NCI-H345 treated with DMSO at 0.1 percent for 48 hours (cell line): ENCODE measurements around the gene CEACAM3.
A peak's percentile ranks its signal among the peaks of the same experiment; 100 is the strongest.

Experiments used
- DNase-seq: peaks from one replicate; lab custom pipeline; 2025; ENCODE audit not compliant: unreplicated experiment; lab: John Stamatoyannopoulos, UW

The CEACAM3 gene

GRCh38 chr19:41843371-41843770 lies 47.0 kb downstream of the CEACAM3 start:
- no peak for DNase-seq

- no peak for DNase-seq
These were observed 48.2 kb downstream of the CEACAM3 start, which contains the start of gene LYPD4 for GRCh38 chr19:41844601-41845000. LYPD4 (minus strand) TSS chr19:41844683; CDS start chr19:41839285, 5,398 bp downstream.

- DNase-seq: no peak
These were observed 48.4 kb downstream of the CEACAM3 start, which contains the start of gene DMRTC2 for GRCh38 chr19:41845001-41845050. DMRTC2 (plus strand) TSS chr19:41845042; CDS start chr19:41847429, 2,387 bp downstream.

GRCh38 chr19:41845051-41845590 lies 48.7 kb downstream of the CEACAM3 start:
- DNase-seq: no peak

- DNase-seq: no peak
These were observed 51.1 kb downstream of the CEACAM3 start for GRCh38 chr19:41847351-41848105.

- no peak for DNase-seq
These were observed 52.3 kb downstream of the CEACAM3 start for GRCh38 chr19:41848666-41849065.

- no peak for DNase-seq
These were observed 52.7 kb downstream of the CEACAM3 start for GRCh38 chr19:41849067-41849466.

- DNase-seq: no peak
These were observed 54.0 kb downstream of the CEACAM3 start for GRCh38 chr19:41850381-41850780.

- no peak for DNase-seq
These were observed 55.1 kb downstream of the CEACAM3 start for GRCh38 chr19:41851456-41851855.

GRCh38 chr19:41853344-41853743 lies 57.0 kb downstream of the CEACAM3 start:
- no peak for DNase-seq

GRCh38 chr19:41853768-41854167 lies 57.4 kb downstream of the CEACAM3 start:
- no peak for DNase-seq

- DNase-seq: no peak
These were observed 62.8 kb downstream of the CEACAM3 start for GRCh38 chr19:41859213-41859617.

- DNase-seq: peak; percentile 84
These were observed 63.4 kb downstream of the CEACAM3 start, which contains the start of gene RPS19 for GRCh38 chr19:41859618-41860418. RPS19 (plus strand) TSS chr19:41860255; CDS start chr19:41860775, 520 bp downstream.

GRCh38 chr19:41860419-41861115 lies 64.2 kb downstream of the CEACAM3 start:
- no peak for DNase-seq
